HepG2 (cell line): ENCODE results near the gene NDUFS1. TPM values are rescaled to one million over a fixed set of nuclear protein-coding genes. Genes with fewer than 3 reads are reported as not detected.
"Not testable (repeated sequence)": the region's sequence is repeated elsewhere in the genome, so short reads cannot be mapped to it uniquely, and the experiment has no call there.

ENCODE experiments used
- ATAC-seq: fragments of 200-7000 bp; cut with Tn5 transposase; 3 replicates; pipeline ENCODE4 v1.9.1; 2020; ENCODE audit warnings: mild to moderate bottlenecking, moderate library complexity
- BruUV-seq: library from RNA; stranded (reverse); fragments of 400-500 nt; replicated peaks from 2 replicates; lab custom pipeline; 2021; lab: Mats Ljungman, UMichigan
- CTCF ChIA-PET: fragments of 300-600 bp; formaldehyde crosslinking; extraction: SDS; loops from one replicate; lab custom pipeline; 2021; ENCODE audit warnings: low total read pairs, inconsistent platforms, low intra/inter-chr PET ratio; lab: Yijun Ruan, JAX
- POLR2A ChIA-PET: fragments of 350-600 bp; sonication (Branson Sonifier 250); formaldehyde crosslinking; loops from one replicate; lab custom pipeline; 2020; ENCODE audit warnings: antibody characterized with exemption, inconsistent platforms; lab: Yijun Ruan, JAX
- DNase-seq: peaks from one replicate; pipeline ENCODE4 v3.0.0-alpha.2; 2015; ENCODE audit warnings: low spot score
- FAIRE-seq: peaks from 3 replicates; lab custom pipeline; 2011; peaks lifted over from hg19 to GRCh38; lab: Jason Lieb, UNC
- H2AFZ ChIP-seq: one replicate; pipeline ENCODE4 v1.6.1; 2011; ENCODE audit warnings: low read length, inconsistent platforms
- H3K27ac ChIP-seq: fragments of 300-600 bp; 3 replicates; pipeline ENCODE4 v1.8.0; 2011; ENCODE audit warnings: mixed run types, mild to moderate bottlenecking, mixed read lengths, low read length, inconsistent platforms; ENCODE audit not compliant: insufficient read depth; ENCODE audit errors: extremely low read length
- H3K27me3 ChIP-seq, 2 experiments: fragments of 200-600 bp in 1 of 2; 2 replicates in 1 of 2; 3 replicates in 1 of 2; pipeline versions ENCODE4 v1.6.0 to v1.8.0; 2011; ENCODE audit warnings: low read length in 2 of 2, mild to moderate bottlenecking in 2 of 2, moderate library complexity in 2 of 2, inconsistent platforms in 1 of 2; ENCODE audit not compliant: insufficient read depth in 2 of 2, control insufficient read depth in 1 of 2
- H3K36me3 ChIP-seq, 2 experiments: fragments of 200-600 bp in 1 of 2; replicated peaks in 1 of 2; 2 replicates in 1 of 2; 3 replicates in 1 of 2; pipeline versions ENCODE4 v1.5.1 to v1.8.0; 2011; ENCODE audit warnings: low read length in 2 of 2, inconsistent platforms in 1 of 2; ENCODE audit not compliant: insufficient read depth in 2 of 2, control insufficient read depth in 1 of 2
- H3K4me1 ChIP-seq: 2 replicates; pipeline ENCODE4 v1.5.1; 2012; ENCODE audit warnings: low read length, inconsistent platforms; ENCODE audit not compliant: insufficient read depth
- H3K4me2 ChIP-seq: 2 replicates; pipeline ENCODE4 v1.6.0; 2011; ENCODE audit warnings: low read depth, low read length, inconsistent platforms
- H3K4me3 ChIP-seq, 3 experiments: fragments of 200-600 bp in 1 of 3; sonication (generic), shearing (Covaris generic) in 1 of 3; replicated peaks in 1 of 3; 2 replicates each; pipeline ENCODE4 v1.5.1; 2011 to 2016; ENCODE audit warnings: low read length in 3 of 3, inconsistent platforms in 2 of 3, low read depth in 2 of 3, mild to moderate bottlenecking in 2 of 3, control low read depth in 1 of 3, mixed read lengths in 1 of 3; ENCODE audit not compliant: insufficient read depth in 1 of 3
- H3K79me2 ChIP-seq: one replicate; pipeline ENCODE4 v1.6.1; 2011; ENCODE audit warnings: low read length, inconsistent platforms; ENCODE audit not compliant: insufficient read depth
- H3K9ac ChIP-seq: 2 replicates; pipeline ENCODE4 v1.6.0; 2011; ENCODE audit warnings: mild to moderate bottlenecking, low read depth, low read length, inconsistent platforms; ENCODE audit not compliant: insufficient read depth
- H3K9me3 ChIP-seq: 2 replicates; pipeline ENCODE4 v1.5.1; 2012; ENCODE audit warnings: mild to moderate bottlenecking, low read length
- H4K20me1 ChIP-seq: 2 replicates; pipeline ENCODE4 v1.6.0; 2011; ENCODE audit warnings: inconsistent platforms, mild to moderate bottlenecking, low read length, moderate library complexity; ENCODE audit not compliant: insufficient read depth
- ARID4A ChIP-seq: sonication (generic); formaldehyde crosslinking; IDR thresholded peaks from 2 replicates; pipeline ENCODE4 v1.5.0; 2020; ENCODE audit warnings: mild to moderate bottlenecking, missing genetic modification reagents, borderline replicate concordance
- HHEX ChIP-seq: IDR thresholded peaks from 2 replicates; pipeline ENCODE4 v1.6.1; 2016; ENCODE audit warnings: control low read depth
- JUND ChIP-seq: sonication (generic); formaldehyde crosslinking; IDR thresholded peaks from 2 replicates; pipeline ENCODE4 v1.8.0; 2022; ENCODE audit warnings: mild to moderate bottlenecking, missing genetic modification reagents
- KDM3A ChIP-seq: IDR thresholded peaks from 2 replicates; pipeline ENCODE4 v1.6.1; 2018; ENCODE audit warnings: low read depth, missing compliant biosample characterization
- STAG1 ChIP-seq: sonication (generic); formaldehyde crosslinking; IDR thresholded peaks from 2 replicates; pipeline ENCODE4 v1.4.0; 2020; ENCODE audit warnings: missing genetic modification reagents
- ZNF841 ChIP-seq: sonication (generic); formaldehyde crosslinking; IDR thresholded peaks from 2 replicates; pipeline ENCODE4 v1.8.1; 2023; ENCODE audit warnings: missing genetic modification reagents, borderline replicate concordance
- WGBS: methylation state at CpG from one replicate; pipeline ENCODE4 v1.1.6; 2017; ENCODE audit warnings: low lambda C conversion rate; 5-methylcytosine and 5-hydroxymethylcytosine counted together
- in situ Hi-C: cut with HindIII; loops from 2 replicates; pipeline ENCODE4 v1.10.0; 2017; ENCODE audit warnings: low pct_unique_long_range_greater_than_20kb; ENCODE audit not compliant: extremely low pct_ligation_motif_present
- intact Hi-C: fragments of 100-400 bp; cut with micrococcal nuclease; formaldehyde crosslinking; loops from one replicate; pipeline ENCODE4 v1.10.0; 2022; ENCODE audit not compliant: unreplicated experiment
- polyA plus RNA-seq, 8 experiments: library from polyadenylated mRNA; depleted of rRNA in 3 of 8; stranded (reverse) in 7 of 8; unstranded in 1 of 8; fragments of >200 nt; fragmentation: Illumina TruSeq in 4 of 8; extraction: Trizol in 4 of 8; gene quantifications; 2 replicates each; pipeline versions ENCODE4 v1.2.1 to v1.2.3, GENCODE V29; 2011 to 2016; ENCODE audit warnings: low read depth in 4 of 8, missing spikeins in 1 of 8, mixed read lengths in 1 of 8; ENCODE audit not compliant: insufficient read depth in 1 of 8
- total RNA-seq, 5 experiments: library from RNA; depleted of rRNA; stranded (reverse); fragments of >200 nt; fragmentation: Illumina TruSeq; extraction: Trizol; gene quantifications; 2 replicates each; pipeline ENCODE4 v1.2.3, GENCODE V29; 2016; ENCODE audit warnings: low read depth in 1 of 5
- TF ChIP-seq, protein P1 (sequence below): sonication (generic); formaldehyde crosslinking; IDR thresholded peaks from 2 replicates; pipeline ENCODE4 v1.5.1; 2020; ENCODE audit warnings: mild to moderate bottlenecking, missing genetic modification reagents
- TF ChIP-seq, protein P2 (sequence below): sonication (generic); formaldehyde crosslinking; IDR thresholded peaks from 2 replicates; pipeline ENCODE4 v1.5.0; 2020; ENCODE audit warnings: mild to moderate bottlenecking, missing genetic modification reagents, moderate library complexity

NDUFS1 gene
- total and polyA plus RNA-seq, 2 of the 13 experiments (the other 11 are each of a cell fraction or from before 2014, with no cell fraction given), result 139 to 242 TPM

DNA sequence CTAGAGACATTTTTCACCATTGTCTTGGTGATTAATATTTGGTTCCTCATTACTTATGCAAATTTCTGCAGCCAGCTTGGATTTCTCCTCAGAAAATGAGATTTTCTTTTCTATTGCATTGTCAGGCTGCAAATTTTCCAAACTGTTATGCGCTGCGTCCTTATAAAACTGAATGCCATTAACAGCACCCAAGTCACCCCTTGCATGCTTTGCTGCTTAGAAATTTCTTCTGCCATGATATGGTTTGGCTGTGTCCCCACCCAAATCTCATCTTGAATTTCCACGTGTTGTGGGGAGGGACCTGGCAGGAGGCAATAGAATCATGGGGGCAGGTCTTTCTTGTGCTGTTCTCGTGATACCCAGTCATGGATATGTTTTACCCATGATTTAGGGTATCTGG, 9.0 kb upstream of the NDUFS1 start:
- H3K9ac ChIP-seq, BruUV-seq, in situ Hi-C loops, H3K4me2 ChIP-seq, H3K4me1 ChIP-seq, H3K27ac ChIP-seq, POLR2A ChIA-PET, H3K4me3 ChIP-seq, ATAC-seq, H3K79me2 ChIP-seq, H2AFZ ChIP-seq, H3K27me3 ChIP-seq, FAIRE-seq, CTCF ChIA-PET, DNase-seq, H3K36me3 ChIP-seq, H4K20me1 ChIP-seq, H3K9me3 ChIP-seq: not testable (repeated sequence)
- peak; percentile 95 for TF ChIP-seq ZNF841 (CRISPR knock-in tag)
- intact Hi-C loops, result loop anchor here (10.0 kb wide), 1 partner anchor 387 kb away; no protein-coding TSS in a partner anchor
- WGBS, result 91% methylated on average over 4 of the region's 4 CpGs

GRCh38 chr2:206164261-206164862, 5.1 kb upstream of the NDUFS1 start:
- no peak overlapping the region for H3K27ac ChIP-seq
- TF ChIP-seq ARID4A (no peak), STAG1 (peak; percentile 49), HHEX (CRISPR knock-in tag) (no peak), JUND (CRISPR knock-in tag) (no peak), KDM3A (CRISPR knock-in tag) (0 out of 2 replicates have a peak, but pooled peaks have one; percentile 36)
- TF ChIP-seq, protein P1, sequence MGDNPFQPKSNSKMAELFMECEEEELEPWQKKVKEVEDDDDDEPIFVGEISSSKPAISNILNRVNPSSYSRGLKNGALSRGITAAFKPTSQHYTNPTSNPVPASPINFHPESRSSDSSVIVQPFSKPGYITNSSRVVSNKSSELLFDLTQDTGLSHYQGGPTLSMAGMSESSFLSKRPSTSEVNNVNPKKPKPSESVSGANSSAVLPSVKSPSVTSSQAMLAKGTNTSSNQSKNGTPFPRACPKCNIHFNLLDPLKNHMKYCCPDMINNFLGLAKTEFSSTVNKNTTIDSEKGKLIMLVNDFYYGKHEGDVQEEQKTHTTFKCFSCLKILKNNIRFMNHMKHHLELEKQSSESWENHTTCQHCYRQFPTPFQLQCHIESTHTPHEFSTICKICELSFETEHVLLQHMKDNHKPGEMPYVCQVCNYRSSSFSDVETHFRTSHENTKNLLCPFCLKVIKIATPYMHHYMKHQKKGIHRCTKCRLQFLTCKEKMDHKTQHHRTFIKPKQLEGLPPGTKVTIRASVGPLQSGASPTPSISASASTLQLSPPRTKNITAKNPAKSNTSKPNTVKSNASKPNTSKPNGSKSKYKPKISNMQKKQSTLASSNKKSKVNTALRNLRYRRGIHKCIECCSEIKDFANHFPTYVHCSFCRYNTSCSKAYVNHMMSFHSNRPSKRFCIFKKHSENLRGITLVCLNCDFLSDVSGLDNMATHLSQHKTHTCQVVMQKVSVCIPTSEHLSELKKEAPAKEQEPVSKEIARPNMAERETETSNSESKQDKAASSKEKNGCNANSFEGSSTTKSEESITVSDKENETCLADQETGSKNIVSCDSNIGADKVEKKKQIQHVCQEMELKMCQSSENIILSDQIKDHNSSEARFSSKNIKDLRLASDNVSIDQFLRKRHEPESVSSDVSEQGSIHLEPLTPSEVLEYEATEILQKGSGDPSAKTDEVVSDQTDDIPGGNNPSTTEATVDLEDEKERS, result 0 out of 2 replicates have a peak, but pooled peaks have one; percentile 28
- TF ChIP-seq, protein P2, sequence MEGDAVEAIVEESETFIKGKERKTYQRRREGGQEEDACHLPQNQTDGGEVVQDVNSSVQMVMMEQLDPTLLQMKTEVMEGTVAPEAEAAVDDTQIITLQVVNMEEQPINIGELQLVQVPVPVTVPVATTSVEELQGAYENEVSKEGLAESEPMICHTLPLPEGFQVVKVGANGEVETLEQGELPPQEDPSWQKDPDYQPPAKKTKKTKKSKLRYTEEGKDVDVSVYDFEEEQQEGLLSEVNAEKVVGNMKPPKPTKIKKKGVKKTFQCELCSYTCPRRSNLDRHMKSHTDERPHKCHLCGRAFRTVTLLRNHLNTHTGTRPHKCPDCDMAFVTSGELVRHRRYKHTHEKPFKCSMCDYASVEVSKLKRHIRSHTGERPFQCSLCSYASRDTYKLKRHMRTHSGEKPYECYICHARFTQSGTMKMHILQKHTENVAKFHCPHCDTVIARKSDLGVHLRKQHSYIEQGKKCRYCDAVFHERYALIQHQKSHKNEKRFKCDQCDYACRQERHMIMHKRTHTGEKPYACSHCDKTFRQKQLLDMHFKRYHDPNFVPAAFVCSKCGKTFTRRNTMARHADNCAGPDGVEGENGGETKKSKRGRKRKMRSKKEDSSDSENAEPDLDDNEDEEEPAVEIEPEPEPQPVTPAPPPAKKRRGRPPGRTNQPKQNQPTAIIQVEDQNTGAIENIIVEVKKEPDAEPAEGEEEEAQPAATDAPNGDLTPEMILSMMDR (CRISPR knock-in tag), result peak; percentile 67

More at GRCh38 chr2:206164261-206164862, 5.1 kb upstream of the NDUFS1 start:
- BruUV-seq, result no TSS peak
- Histone ChIP-seq H4K20me1 (peaks cover 15% of the 10 kb centered on the region), H3K4me1 (peaks cover 34% of the 10 kb centered on the region), H3K9me3 (no peaks in the 10 kb centered on the region), H3K4me3 (no peak overlapping the region), H3K9ac (no peak overlapping the region), H2AFZ (no peak overlapping the region), H3K4me2 (no peak overlapping the region), H3K36me3 (peaks cover 8 to 30% of the 10 kb centered on the region in 2 experiments; a peak in 4 of 5 replicates), H3K27me3 (no peaks in the 10 kb centered on the region; a peak in 1 of 5 replicates), H3K79me2 (peaks cover 28% of the 10 kb centered on the region)
- WGBS, result 62% methylated on average over 2 of the region's 2 CpGs
- FAIRE-seq, result no peak
- ChIA-PET CTCF (no interaction called here), POLR2A (no interaction called here)
- intact Hi-C loops (loop anchor here (2.0 to 10.0 kb wide), 2 partner anchors 96 to 390 kb away; no protein-coding TSS in a partner anchor), in situ Hi-C loops (no loop called here)
- peak; percentile 34 for DNase-seq
- ATAC-seq, result no peak
